HUES6 (cell line): ENCODE results near the gene KATNB1.

Experiments
- H3K27ac ChIP-seq: 2 replicates; pipeline ENCODE4 v1.7.0; 2013; ENCODE audit warnings: low read depth, mild to moderate bottlenecking, low read length, inconsistent platforms
- H3K27me3 ChIP-seq: 2 replicates; pipeline ENCODE4 v1.6.1; 2013; ENCODE audit warnings: low read length; ENCODE audit not compliant: control insufficient read depth, insufficient read depth
- H3K36me3 ChIP-seq: 2 replicates; pipeline ENCODE4 v1.6.1; 2013; ENCODE audit warnings: low read length; ENCODE audit not compliant: control insufficient read depth, insufficient read depth
- H3K4me1 ChIP-seq: 2 replicates; pipeline ENCODE4 v1.6.1; 2013; ENCODE audit warnings: low read length; ENCODE audit not compliant: control insufficient read depth, insufficient read depth
- H3K4me3 ChIP-seq: 2 replicates; pipeline ENCODE4 v1.5.1; 2013; ENCODE audit warnings: low read depth, low read length
- H3K9ac ChIP-seq: one replicate; pipeline ENCODE4 v1.6.1; 2013; ENCODE audit warnings: mild to moderate bottlenecking, low read length
- H3K9me3 ChIP-seq: 2 replicates; pipeline ENCODE4 v1.6.1; 2013; ENCODE audit warnings: low read depth, low read length; ENCODE audit not compliant: control insufficient read depth, insufficient read depth

Gene KATNB1

GRCh38 chr16:57713596-57713995, 22.0 kb upstream of the KATNB1 start:
- Histone ChIP-seq H3K27ac (no peak overlapping the region), H3K36me3 (no peaks in the 10 kb centered on the region), H3K9ac (no peak overlapping the region), H3K9me3 (no peaks in the 10 kb centered on the region), H3K27me3 (no peaks in the 10 kb centered on the region), H3K4me3 (no peak overlapping the region), H3K4me1 (no peaks in the 10 kb centered on the region)

GRCh38 chr16:57714047-57714446, 21.5 kb upstream of the KATNB1 start:
- Histone ChIP-seq H3K9me3 (no peaks in the 10 kb centered on the region), H3K4me1 (no peaks in the 10 kb centered on the region), H3K4me3 (no peak overlapping the region), H3K9ac (no peak overlapping the region), H3K27me3 (no peaks in the 10 kb centered on the region), H3K27ac (no peak overlapping the region), H3K36me3 (no peaks in the 10 kb centered on the region)

GRCh38 chr16:57720142-57720575, 15.4 kb upstream of the KATNB1 start:
- H3K9ac ChIP-seq, result no peak overlapping the region
- H3K4me1 ChIP-seq, result no peaks in the 10 kb centered on the region; the same call in 1 of the 2 replicates
- H3K4me3 ChIP-seq, result no peak overlapping the region
- H3K27ac ChIP-seq, result no peak overlapping the region
- no peaks in the 10 kb centered on the region for H3K27me3 ChIP-seq
- no peaks in the 10 kb centered on the region for H3K36me3 ChIP-seq
- H3K9me3 ChIP-seq, result no peaks in the 10 kb centered on the region

DNA sequence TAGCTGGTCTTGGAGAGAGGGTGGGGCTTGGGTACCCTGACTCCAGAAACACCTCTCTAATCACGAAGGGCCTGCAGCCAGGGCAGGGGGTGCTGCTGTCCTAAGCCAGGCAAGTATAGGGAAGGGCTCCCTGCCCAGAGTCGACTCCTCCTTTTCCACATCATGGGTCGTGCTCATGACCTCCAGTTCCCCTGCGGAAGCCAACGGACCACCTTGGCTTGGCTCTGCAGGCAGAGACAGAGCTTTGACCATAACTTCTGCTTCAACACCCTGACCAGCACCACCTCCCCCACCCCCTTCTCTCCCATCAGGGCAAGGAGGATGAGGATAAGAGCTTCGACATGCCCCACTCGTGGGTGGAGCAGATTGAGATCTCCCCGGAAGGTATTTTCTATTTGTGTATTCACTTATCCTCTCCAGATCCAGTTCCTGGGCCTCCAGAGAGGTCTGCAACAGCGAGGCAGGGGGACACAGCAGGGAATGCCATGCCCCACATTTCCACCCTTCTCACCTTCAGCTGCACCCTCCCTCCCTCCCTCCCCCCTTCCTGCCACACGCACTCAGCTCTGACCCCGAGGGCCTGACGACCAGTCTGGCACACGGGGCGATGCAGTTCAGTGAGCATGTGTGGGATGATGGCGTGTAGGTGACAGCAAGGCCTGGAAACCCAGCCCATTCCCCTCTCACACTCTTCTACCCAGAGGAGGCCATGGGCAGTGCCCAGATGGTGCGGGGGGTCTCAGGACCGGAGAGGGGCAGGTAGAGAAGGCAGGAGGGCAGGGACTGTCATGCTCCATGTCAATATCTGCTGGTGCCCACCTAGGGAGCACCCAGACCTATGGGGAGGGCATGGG, 14.0 kb upstream of the KATNB1 start:
- Histone ChIP-seq H3K27ac (no peak overlapping the region), H3K27me3 (no peaks in the 10 kb centered on the region), H3K4me3 (no peak overlapping the region), H3K36me3 (no peaks in the 10 kb centered on the region), H3K4me1 (no peaks in the 10 kb centered on the region; the same call in 1 of the 2 replicates), H3K9ac (no peak overlapping the region), H3K9me3 (no peaks in the 10 kb centered on the region)

- no peaks in the 10 kb centered on the region; the same call in 1 of the 2 replicates for H3K4me1 ChIP-seq
- no peak overlapping the region for H3K9ac ChIP-seq
Observed at GRCh38 chr16:57722210-57722499, 13.4 kb upstream of the KATNB1 start.

GRCh38 chr16:57722651-57723050, 12.9 kb upstream of the KATNB1 start:
- no peak overlapping the region for H3K4me3 ChIP-seq
- H3K27ac ChIP-seq, result no peak overlapping the region
- H3K27me3 ChIP-seq, result no peaks in the 10 kb centered on the region
- H3K36me3 ChIP-seq, result no peaks in the 10 kb centered on the region
- no peak overlapping the region for H3K9ac ChIP-seq
- no peaks in the 10 kb centered on the region for H3K9me3 ChIP-seq
- H3K4me1 ChIP-seq, result no peaks in the 10 kb centered on the region; the same call in 1 of the 2 replicates

More at GRCh38 chr16:57722210-57722499, 13.4 kb upstream of the KATNB1 start:
- H3K9me3 ChIP-seq, result no peaks in the 10 kb centered on the region
- H3K36me3 ChIP-seq, result no peaks in the 10 kb centered on the region
- H3K27me3 ChIP-seq, result no peaks in the 10 kb centered on the region
- H3K4me3 ChIP-seq, result no peak overlapping the region
- no peak overlapping the region for H3K27ac ChIP-seq

DNA sequence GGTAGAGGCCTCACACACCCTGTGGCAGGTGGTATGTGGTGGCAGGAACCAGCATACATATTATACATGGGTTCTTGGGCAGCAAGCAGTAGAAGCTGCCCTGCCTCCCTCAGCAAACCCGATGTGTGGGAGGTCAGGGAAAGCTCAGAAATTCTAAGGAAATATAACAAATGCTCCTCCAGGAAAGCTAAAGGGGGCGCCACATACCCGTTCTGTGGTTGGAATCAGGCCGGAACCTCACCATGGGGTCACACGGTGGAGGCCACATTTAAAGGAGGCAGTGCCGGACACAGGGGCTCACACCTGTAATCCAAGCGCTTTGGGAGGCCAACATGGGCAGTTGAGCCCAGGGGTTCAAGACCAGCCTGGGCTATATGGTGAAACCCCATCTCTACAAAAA, 12.4 kb upstream of the KATNB1 start:
- no peak overlapping the region for H3K9ac ChIP-seq
- H3K27me3 ChIP-seq, result no peaks in the 10 kb centered on the region
- H3K27ac ChIP-seq, result no peak overlapping the region
- H3K9me3 ChIP-seq, result no peaks in the 10 kb centered on the region
- H3K36me3 ChIP-seq, result no peaks in the 10 kb centered on the region
- no peak overlapping the region for H3K4me3 ChIP-seq
- H3K4me1 ChIP-seq, result no peaks in the 10 kb centered on the region; the same call in 1 of the 2 replicates

DNA sequence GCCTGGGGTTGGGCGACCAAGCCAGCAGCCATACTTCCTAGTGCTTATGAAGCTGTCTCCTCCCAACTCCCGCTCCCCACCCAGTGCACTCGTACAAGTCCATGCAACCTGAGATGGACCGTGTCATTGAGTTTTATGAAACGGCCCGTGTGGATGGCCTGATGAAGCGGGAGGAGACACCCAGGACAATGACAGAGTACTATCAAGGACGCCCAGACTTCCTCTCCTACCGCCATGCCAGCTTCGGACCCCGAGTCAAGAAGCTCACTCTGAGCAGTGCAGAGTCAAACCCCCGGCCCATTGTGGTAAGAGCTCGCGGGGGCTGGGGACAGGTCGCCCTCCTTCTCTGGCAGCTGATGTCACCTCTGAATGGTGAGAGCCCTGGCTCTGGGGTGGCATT, 11.0 kb upstream of the KATNB1 start:
- Histone ChIP-seq H3K9me3 (no peaks in the 10 kb centered on the region), H3K4me3 (no peak overlapping the region), H3K4me1 (no peaks in the 10 kb centered on the region; the same call in 1 of the 2 replicates), H3K27me3 (no peaks in the 10 kb centered on the region), H3K36me3 (no peaks in the 10 kb centered on the region), H3K27ac (no peak overlapping the region), H3K9ac (no peak overlapping the region)

- Histone ChIP-seq H3K36me3 (no peaks in the 10 kb centered on the region), H3K4me1 (no peaks in the 10 kb centered on the region; the same call in 1 of the 2 replicates), H3K9ac (no peak overlapping the region), H3K9me3 (no peaks in the 10 kb centered on the region), H3K4me3 (no peak overlapping the region), H3K27me3 (no peaks in the 10 kb centered on the region), H3K27ac (no peak overlapping the region)
Observed at GRCh38 chr16:57725151-57725550, 10.4 kb upstream of the KATNB1 start.

GRCh38 chr16:57725554-57725953, 10.0 kb upstream of the KATNB1 start:
- H3K4me1 ChIP-seq, result no peaks in the 10 kb centered on the region; the same call in 1 of the 2 replicates
- H3K36me3 ChIP-seq, result no peaks in the 10 kb centered on the region
- H3K4me3 ChIP-seq, result no peak overlapping the region
- H3K27ac ChIP-seq, result no peak overlapping the region
- no peaks in the 10 kb centered on the region for H3K9me3 ChIP-seq
- no peaks in the 10 kb centered on the region for H3K27me3 ChIP-seq
- no peak overlapping the region for H3K9ac ChIP-seq

DNA sequence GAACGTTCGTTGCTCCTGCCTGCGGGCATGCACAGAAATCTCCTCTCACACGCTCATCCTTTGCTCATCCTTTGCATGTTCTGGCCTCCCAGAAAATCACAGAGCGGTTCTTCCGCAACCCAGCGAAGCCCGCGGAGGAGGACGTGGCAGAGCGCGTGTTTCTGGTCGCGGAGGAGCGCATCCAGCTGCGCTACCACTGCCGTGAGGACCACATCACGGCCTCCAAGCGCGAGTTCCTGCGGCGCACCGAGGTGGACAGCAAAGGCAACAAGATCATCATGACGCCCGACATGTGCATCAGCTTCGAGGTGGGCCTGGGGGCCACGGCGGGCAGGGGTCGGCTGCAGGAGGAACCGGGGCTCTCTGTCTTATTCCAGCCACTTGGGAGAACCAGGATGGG, 9.6 kb upstream of the KATNB1 start:
- no peaks in the 10 kb centered on the region for H3K9me3 ChIP-seq
- no peaks in the 10 kb centered on the region for H3K36me3 ChIP-seq
- no peak overlapping the region for H3K4me3 ChIP-seq
- H3K27me3 ChIP-seq, result no peaks in the 10 kb centered on the region
- H3K4me1 ChIP-seq, result peaks cover 1% of the 10 kb centered on the region; the same call in 1 of the 2 replicates
- H3K27ac ChIP-seq, result no peak overlapping the region
- no peak overlapping the region for H3K9ac ChIP-seq
